HG03457 (cell line): ENCODE results near the gene DCST1.

Source experiments
- ATAC-seq: cut with Tn5 transposase; IDR thresholded peaks from one replicate; pipeline ENCODE4 v1.9.1; 2021; ENCODE audit warnings: moderate number of reproducible peaks; ENCODE audit not compliant: unreplicated experiment

DCST1 gene

DNA sequence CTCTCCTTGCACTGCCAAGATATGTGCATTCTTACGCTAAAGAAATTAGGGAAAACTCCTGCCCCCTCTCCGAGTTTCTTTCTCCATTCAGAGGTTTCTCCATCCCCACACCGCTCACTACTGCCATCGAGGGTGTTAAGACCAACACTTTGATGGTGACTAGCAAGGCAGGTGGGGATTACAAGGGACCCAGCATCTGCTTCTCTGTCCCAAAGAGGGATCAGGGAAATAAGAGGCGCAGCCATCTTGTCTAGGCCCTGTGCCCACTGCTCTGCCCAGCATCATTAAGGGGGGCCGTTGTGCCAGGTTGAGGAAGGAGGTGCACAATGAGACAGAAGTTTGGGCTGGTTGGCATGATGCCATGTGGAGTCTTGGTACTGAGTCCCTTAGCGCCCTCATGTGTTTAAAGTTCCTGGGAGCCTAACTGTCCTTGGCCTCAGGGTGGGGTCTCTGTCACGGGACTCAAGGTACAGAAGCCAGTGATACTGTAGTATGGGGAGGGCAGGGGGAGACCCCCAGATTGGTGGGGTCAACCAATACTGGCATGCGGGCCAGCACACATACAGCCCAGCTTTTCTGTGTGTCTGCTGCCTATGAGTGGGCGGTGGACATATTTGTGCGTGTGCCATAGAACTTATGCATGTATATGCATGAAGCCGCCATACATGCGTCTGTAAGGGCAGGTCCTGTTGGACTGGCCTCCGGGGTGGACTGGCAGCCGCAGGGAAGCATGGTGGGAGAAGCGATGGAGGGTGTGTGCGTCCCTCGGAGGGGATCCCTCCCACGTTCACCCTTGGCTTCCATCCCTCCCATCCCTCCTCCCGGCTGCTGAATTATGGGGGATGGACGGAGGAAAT is 50.5 kb downstream of the DCST1 start:
- no peak for ATAC-seq

DNA sequence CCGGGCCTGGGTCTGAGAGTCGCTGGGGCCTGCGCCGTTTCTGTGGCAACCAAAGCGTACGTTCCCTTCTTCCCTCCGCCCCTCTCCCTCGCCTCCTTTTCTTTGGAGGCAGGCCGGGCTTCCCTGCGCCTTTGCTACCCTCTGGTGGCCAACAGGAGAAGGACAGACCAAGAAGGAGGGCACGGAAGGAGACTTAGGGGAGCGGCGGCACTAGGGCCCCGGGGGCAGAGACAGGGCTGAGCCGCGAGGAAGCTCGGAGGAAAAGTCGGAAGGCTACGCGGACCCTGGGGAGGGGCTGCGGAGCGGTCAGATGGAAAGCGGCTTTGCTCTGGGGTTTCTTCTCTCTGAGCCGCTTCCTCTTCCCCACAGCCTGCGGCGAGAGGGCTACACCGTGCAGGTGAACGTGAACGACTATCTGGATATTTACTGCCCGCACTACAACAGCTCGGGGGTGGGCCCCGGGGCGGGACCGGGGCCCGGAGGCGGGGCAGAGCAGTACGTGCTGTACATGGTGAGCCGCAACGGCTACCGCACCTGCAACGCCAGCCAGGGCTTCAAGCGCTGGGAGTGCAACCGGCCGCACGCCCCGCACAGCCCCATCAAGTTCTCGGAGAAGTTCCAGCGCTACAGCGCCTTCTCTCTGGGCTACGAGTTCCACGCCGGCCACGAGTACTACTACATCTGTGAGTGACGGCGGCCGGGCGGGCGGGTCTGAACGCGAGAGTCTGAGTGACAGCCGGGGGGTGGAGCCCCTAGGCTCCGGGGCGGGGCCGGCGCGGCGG is 51.3 kb downstream of the DCST1 start:
- ATAC-seq: peak; percentile 60

DNA sequence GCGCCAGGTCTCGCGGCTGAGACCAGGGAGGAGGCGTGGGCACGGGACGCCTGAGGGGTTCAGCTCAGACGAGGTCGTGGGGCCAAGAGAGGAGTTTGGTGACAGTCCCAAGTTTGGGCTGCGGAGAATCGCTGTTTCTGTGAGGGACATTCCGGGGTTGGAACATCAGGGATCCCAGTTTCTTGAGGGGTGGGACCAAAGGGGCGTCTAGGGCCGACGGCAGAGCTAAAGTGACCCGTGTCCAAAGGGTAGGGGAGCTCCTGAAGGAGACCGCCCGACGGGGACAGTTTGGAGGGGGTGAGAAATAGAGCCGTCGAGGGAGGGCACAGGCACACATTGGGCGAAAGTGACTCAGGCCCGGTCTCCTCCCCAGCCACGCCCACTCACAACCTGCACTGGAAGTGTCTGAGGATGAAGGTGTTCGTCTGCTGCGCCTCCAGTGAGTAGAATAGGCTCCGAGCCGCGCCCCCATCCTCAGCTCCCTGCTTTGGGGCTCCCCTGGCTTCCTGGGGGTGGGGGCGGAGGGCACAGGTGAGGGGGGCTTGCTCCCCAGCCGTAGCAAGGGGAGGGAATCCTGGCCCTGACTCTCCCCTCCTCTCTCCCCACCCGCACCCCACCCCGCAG is 52.0 kb downstream of the DCST1 start:
- no peak for ATAC-seq

DNA sequence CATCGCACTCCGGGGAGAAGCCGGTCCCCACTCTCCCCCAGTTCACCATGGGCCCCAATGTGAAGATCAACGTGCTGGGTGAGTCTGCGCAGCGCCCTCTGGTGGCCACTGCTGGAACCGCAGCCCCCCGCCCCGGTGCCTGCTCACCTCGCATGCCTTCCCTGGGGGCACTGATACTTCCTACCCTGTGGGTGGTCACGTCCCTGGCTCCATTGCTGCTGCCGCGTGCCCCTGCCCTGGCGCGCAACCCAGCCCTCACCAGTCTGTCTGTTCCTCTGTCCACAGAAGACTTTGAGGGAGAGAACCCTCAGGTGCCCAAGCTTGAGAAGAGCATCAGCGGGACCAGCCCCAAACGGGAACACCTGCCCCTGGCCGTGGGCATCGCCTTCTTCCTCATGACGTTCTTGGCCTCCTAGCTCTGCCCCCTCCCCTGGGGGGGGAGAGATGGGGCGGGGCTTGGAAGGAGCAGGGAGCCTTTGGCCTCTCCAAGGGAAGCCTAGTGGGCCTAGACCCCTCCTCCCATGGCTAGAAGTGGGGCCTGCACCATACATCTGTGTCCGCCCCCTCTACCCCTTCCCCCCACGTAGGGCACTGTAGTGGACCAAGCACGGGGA is 52.6 kb downstream of the DCST1 start:
- no peak for ATAC-seq

DNA sequence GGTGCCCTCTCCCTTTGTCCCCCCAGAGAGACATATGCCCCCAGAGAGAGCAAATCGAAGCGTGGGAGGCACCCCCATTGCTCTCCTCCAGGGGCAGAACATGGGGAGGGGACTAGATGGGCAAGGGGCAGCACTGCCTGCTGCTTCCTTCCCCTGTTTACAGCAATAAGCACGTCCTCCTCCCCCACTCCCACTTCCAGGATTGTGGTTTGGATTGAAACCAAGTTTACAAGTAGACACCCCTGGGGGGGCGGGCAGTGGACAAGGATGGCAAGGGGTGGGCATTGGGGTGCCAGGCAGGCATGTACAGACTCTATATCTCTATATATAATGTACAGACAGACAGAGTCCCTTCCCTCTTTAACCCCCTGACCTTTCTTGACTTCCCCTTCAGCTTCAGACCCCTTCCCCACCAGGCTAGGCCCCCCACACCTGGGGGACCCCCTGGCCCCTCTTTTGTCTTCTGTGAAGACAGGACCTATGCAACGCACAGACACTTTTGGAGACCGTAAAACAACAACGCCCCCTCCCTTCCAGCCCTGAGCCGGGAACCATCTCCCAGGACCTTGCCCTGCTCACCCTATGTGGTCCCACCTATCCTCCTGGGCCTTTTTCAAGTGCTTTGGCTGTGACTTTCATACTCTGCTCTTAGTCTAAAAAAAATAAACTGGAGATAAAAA is 53.4 kb downstream of the DCST1 start:
- no peak for ATAC-seq

DNA sequence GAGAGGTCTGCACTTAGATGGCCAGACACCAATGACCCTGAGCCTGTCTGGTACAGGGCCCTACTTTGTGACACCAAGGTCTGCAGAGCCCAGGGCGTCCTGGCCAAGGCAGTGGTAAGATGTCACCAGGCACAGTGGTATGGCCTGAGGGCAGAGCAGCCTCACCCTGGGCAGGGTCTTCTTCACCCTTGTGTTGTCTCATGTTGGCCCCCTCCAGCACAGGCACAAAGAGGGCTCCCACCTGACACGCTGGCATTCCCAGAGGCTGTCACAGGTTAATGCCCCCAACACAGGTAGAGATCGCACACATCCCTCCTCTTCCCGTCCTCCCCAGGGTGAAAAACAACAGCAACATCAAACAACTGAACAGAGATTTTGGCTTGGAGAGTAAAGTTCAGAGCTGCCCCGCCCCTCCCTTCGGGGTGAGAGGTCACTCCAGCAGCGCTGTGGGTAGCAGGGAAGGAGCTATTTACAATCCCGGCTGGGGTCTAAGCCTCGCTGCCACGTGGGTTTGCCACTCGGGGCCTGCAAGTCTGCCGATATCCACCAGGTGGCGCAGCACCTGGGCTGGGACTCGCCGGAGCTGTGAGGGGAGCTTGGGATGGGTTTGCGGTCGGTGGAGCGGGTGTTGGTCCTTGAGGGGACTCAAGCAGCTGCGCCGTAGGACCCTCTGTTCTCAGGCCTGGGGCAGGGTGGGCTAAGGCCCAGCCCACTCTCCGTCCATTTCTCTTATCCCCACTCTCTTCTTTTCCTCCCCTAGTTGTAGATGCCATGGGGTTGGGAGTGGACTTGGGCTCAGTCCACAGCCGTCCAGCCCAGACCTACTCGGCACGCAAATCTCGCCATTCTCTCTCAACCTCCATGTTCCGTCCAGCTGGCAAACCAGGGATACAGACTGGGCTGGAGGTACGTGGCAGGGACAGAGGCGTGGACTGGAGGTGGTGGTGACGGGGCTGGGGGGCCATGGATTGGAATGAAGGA is 57.7 kb downstream of the DCST1 start:
- no peak for ATAC-seq

DNA sequence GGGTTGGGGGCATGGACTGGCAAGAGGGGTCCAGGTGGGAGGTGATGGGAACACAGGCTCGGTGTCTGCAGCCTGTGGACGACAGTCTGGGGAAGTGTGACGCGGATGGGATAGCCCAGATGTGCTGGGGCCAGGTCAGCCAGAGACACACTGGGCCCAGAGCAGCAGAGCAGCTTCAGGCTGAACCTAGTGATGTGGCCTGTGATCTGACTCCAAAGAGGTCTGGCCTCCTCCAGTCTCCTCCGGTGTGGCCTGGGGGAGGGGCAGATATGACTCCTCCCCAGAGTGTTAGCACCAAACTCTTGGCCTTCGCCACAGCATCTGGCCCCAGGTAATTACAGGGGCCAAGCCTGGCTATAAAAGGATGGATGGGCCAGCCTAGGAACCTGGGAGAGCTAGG is 58.5 kb downstream of the DCST1 start:
- ATAC-seq: no peak

DNA sequence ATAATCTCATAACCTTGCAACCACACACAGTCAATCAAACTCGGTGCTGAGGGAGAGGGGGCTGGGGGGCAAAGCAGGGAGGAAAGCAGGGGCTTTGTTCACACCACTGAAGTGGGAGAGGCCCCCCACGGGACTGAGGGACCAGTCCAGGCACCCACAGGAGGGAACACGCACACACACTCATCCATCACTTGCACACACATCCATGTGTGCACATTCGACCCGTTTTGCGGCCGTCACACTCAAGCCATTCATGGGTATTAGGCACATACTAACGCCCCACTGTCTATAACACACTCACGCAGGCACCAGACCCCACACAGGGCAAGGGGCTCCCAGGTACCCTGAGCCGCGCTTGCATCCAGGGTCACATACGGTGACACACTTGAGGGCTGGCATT is 59.0 kb downstream of the DCST1 start:
- no peak for ATAC-seq

DNA sequence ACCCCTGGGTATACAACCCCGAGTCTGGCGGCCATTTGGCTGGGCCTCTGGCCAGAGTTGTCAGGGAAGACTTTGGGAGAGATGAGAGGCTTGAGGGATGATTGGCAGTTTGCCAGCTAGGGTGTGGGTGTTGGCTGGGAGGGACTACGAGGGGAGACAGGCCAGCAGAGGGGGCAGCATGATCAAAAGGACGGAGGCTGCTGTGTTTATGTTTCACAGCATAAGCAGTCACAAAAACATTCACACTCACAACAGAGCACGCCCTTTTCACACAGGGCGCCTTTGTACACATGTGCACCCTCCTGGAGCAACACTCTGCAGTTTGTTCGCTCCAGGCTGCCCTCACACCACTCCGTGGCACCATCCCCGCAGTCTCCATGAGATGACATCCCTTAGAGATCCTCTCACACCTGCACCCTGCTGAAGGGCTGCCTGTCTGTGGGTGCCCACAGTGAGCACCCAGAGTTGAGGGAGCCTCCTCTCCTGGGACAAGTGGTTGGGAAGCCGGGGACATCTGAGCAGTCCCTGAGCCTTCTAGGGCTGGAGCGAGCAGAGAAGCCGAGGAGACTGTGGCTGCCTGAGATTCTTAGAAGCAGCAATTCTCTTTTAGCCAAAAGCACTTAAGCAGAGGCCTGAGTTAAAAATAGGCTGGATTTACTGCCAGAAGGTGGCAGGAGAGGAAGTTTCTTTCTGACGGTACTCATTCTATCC is 60.4 kb downstream of the DCST1 start:
- no peak for ATAC-seq

DNA sequence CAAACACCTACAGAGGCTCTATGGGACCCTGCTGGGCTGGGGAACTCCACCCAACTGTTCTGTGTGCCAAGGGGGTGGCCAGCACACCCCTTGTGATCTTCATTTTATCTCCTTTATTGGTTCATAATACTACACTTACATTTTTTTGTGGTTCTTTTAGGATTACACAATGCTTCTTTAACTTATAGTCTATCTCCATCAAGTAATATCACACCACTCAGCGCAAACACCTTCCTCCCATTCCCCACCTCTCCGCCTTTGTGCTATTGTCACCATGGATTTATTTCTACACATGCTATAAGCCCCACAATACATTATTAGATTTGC is 61.0 kb downstream of the DCST1 start:
- no peak for ATAC-seq

DNA sequence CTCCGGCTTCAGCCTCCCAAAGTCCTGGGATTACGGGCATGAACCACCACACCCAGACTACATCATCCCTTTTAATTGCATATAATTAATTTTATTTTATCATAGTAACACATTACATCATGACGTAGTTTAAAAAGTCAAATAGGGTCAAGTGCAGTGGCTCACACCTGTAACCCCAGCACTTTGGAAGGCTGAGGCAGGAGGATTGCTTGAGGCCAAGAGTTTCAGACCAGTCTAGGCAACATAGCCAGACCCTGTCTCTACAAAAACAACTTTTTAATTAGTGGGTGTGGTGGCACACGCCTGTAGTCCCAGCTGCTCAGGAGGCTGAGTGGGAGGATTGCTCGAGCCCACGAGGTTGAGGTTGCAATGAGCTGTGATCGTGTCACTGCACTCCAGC is 65.7 kb downstream of the DCST1 start:
- no peak for ATAC-seq
